SK-N-SH treated with all-trans-retinoic acid at 6 μM for 48 hours (cell line): ENCODE measurements around the gene TBX5.

Experiments used
- OSR1 ChIP-seq: fragments of 250-450 bp; sonication (Bioruptor Pico); IDR thresholded peaks from 2 replicates; pipeline ENCODE4 v1.8.0; 2022; ENCODE audit warnings: moderate library complexity, mild to moderate bottlenecking, inconsistent platforms
- SNAI2 ChIP-seq: fragments of 250-450 bp; sonication (Bioruptor Pico); IDR thresholded peaks from 2 replicates; pipeline ENCODE4 v1.5.0; 2020; ENCODE audit warnings: mild to moderate bottlenecking, moderate library complexity
- TOX ChIP-seq: fragments of 250-450 bp; sonication (Bioruptor Pico); IDR thresholded peaks from 2 replicates; pipeline ENCODE4 v1.8.0; 2021; ENCODE audit warnings: mild to moderate bottlenecking, moderate library complexity, borderline replicate concordance
- ZNF565 ChIP-seq: fragments of 450-650 bp; formaldehyde crosslinking; conservative IDR thresholded peaks from 2 replicates; pipeline ENCODE4 v1.5.0; 2020; ENCODE audit warnings: low read depth, mild to moderate bottlenecking, moderate library complexity
- TF ChIP-seq, protein P1 (sequence below): fragments of 250-450 bp; sonication (Bioruptor Pico); IDR thresholded peaks from 2 replicates; pipeline ENCODE4 v1.8.0; 2020; ENCODE audit warnings: mild to moderate bottlenecking, moderate library complexity, borderline replicate concordance

DNA sequence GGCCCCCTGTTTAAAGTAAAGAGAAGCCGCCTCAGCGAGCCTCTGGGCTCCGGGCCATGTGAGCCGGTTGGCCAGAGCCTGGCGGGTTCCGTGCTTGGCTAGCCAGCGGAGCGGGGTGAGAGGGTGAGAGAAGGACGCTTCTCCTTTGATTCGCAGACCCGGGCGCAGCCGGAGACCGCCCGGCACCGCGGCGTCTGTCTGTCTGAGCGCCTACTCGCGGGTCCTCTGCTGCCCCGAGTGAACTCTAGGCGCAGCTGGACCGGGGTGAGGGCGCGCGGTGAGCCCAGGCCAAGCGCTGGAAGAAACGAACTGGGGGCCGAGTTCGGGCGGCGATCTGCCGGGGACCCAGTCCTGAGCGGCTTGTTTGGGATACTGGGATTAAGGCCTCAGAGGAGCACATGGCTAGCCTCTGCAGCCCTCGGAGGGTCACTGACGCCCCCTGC, 41.4 kb upstream of the TBX5 start:
- no peak for TF ChIP-seq TOX (CRISPR knock-in tag)
- no peak for TF ChIP-seq ZNF565 (CRISPR knock-in tag)
- no peak for TF ChIP-seq SNAI2
- TF ChIP-seq, protein P1, sequence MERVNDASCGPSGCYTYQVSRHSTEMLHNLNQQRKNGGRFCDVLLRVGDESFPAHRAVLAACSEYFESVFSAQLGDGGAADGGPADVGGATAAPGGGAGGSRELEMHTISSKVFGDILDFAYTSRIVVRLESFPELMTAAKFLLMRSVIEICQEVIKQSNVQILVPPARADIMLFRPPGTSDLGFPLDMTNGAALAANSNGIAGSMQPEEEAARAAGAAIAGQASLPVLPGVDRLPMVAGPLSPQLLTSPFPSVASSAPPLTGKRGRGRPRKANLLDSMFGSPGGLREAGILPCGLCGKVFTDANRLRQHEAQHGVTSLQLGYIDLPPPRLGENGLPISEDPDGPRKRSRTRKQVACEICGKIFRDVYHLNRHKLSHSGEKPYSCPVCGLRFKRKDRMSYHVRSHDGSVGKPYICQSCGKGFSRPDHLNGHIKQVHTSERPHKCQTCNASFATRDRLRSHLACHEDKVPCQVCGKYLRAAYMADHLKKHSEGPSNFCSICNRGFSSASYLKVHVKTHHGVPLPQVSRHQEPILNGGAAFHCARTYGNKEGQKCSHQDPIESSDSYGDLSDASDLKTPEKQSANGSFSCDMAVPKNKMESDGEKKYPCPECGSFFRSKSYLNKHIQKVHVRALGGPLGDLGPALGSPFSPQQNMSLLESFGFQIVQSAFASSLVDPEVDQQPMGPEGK (CRISPR knock-in tag): no peak
- no peak for TF ChIP-seq OSR1 (CRISPR knock-in tag)
